Body of pancreas (tissue), 4 donors: ENCODE data around the gene ST6GALNAC3. TPM values are rescaled to one million over a fixed set of nuclear protein-coding genes. Genes with fewer than 3 reads are reported as not detected.

ENCODE experiments used
- ATAC-seq: fragments of 150-250 bp; one replicate; pipeline ENCODE4 v1.9.1; 2016
- DNase-seq, 4 donors: peaks; one replicate each; pipeline ENCODE4 v3.0.0-alpha.2; 2019
- H3K27ac ChIP-seq, 4 donors: fragments of 200-600 bp; sonication (generic); 1 replicate in 3 of 4; 2 replicates in 1 of 4; pipeline versions ENCODE4 v1.5.1 to v1.6.1; 2016 to 2019; ENCODE audit warnings: mild to moderate bottlenecking in 1 of 4, mixed read lengths in 1 of 4, moderate library complexity in 1 of 4
- H3K27me3 ChIP-seq, 2 donors: fragments of 200-600 bp; sonication (generic); one replicate each; pipeline ENCODE4 v1.6.0; 2016; ENCODE audit warnings: mild to moderate bottlenecking in 1 of 2
- H3K36me3 ChIP-seq, 2 donors: fragments of 200-600 bp; sonication (generic); replicated peaks in 1 of 2; 2 replicates each; pipeline ENCODE4 v1.5.1; 2016; ENCODE audit warnings: low read depth in 2 of 2; ENCODE audit not compliant: insufficient read depth in 1 of 2
- H3K4me1 ChIP-seq: fragments of 200-600 bp; sonication (generic); one replicate; pipeline ENCODE4 v1.6.0; 2016
- H3K4me3 ChIP-seq, 2 donors: fragments of 200-600 bp; sonication (generic); 1 replicate in 1 of 2; 2 replicates in 1 of 2; pipeline ENCODE4 v1.5.1; 2016 to 2019
- H3K9me3 ChIP-seq, 3 donors: fragments of 200-600 bp; sonication (generic); 1 replicate in 2 of 3; 2 replicates in 1 of 3; pipeline ENCODE4 v1.5.1; 2016
- CTCF ChIP-seq, 7 experiments: fragments of 450-650 bp in 4 of 7; fragments of 200-600 bp in 3 of 7; sonication (generic) in 3 of 7; IDR thresholded peaks; one replicate each; pipeline ENCODE4 v1.5.1; 2016 to 2019; ENCODE audit warnings: antibody characterized with exemption in 7 of 7
- POLR2A ChIP-seq, 3 donors: fragments of 450-650 bp; IDR thresholded peaks; one replicate each; pipeline ENCODE4 v1.6.1; 2016; ENCODE audit warnings: antibody characterized with exemption in 3 of 3, mild to moderate bottlenecking in 2 of 3
- WGBS, 2 donors: methylation state at CpG; one replicate each; pipeline ENCODE4 v1.1.5; 2017; 5-methylcytosine and 5-hydroxymethylcytosine counted together
- intact Hi-C: fragments of 100-400 bp; cut with DNase I; formaldehyde crosslinking; loops from one replicate; pipeline ENCODE4 v1.15.1; 2023
- total RNA-seq, 2 donors: library from RNA; depleted of rRNA; stranded (reverse); fragments of >200 nt; gene quantifications; one replicate each; pipeline ENCODE4 v1.1.0, GENCODE V29; 2016

ST6GALNAC3 gene
- total RNA-seq, 2 donors from 2014 or later = 1.3 to 2.3 TPM

- H3K36me3 ChIP-seq = no peaks in the 10 kb centered on the region
- H3K4me3 ChIP-seq = no peak overlapping the region
- intact Hi-C loops = no loop called here
- 47 to 51% methylated on average over 2 of the region's 2 CpGs for whole genome bisulfite sequencing, 2 donors
- DNase-seq (no peak), ATAC-seq (no peak)
- H3K27ac ChIP-seq = no peak overlapping the region
- TF ChIP-seq POLR2A (IDR thresholded peaks at IDR 0.05) (no peak), CTCF (IDR thresholded peaks at IDR 0.05) (no peak)
- no peaks in the 10 kb centered on the region for H3K9me3 ChIP-seq
- H3K27me3 ChIP-seq = no peaks in the 10 kb centered on the region
- H3K4me1 ChIP-seq = no peaks in the 10 kb centered on the region
Observed at GRCh38 chr1:76419603-76420002, 345.1 kb downstream of the ST6GALNAC3 start.

- no peak overlapping the region for H3K4me3 ChIP-seq
- no peaks in the 10 kb centered on the region for H3K9me3 ChIP-seq
- 65 to 71% methylated on average over 10 of the region's 10 CpGs for WGBS, 2 donors
- H3K27ac ChIP-seq = no peak overlapping the region
- no peaks in the 10 kb centered on the region for H3K4me1 ChIP-seq
- TF ChIP-seq CTCF (IDR thresholded peaks at IDR 0.05) (no peak), POLR2A (IDR thresholded peaks at IDR 0.05) (no peak)
- H3K36me3 ChIP-seq = no peaks in the 10 kb centered on the region
- no peak for ATAC-seq
- H3K27me3 ChIP-seq = no peaks in the 10 kb centered on the region
- intact Hi-C loops = no loop called here
- no peak for DNase-seq
Observed at GRCh38 chr1:76425201-76426145, 350.9 kb downstream of the ST6GALNAC3 start.

GRCh38 chr1:76426606-76427005 lies 352.1 kb downstream of the ST6GALNAC3 start:
- H3K27ac ChIP-seq = no peak overlapping the region
- H3K27me3 ChIP-seq = no peaks in the 10 kb centered on the region
- TF ChIP-seq POLR2A (IDR thresholded peaks at IDR 0.05) = no peak
- TF ChIP-seq CTCF (IDR thresholded peaks at IDR 0.05) = no peak
- no peaks in the 10 kb centered on the region for H3K4me1 ChIP-seq
- H3K4me3 ChIP-seq = no peak overlapping the region
- intact Hi-C loops = no loop called here
- WGBS, 2 donors = 85 to 94% methylated on average over 4 of the region's 4 CpGs
- no peaks in the 10 kb centered on the region for H3K9me3 ChIP-seq
- no peak for DNase-seq
- no peaks in the 10 kb centered on the region for H3K36me3 ChIP-seq
- ATAC-seq = no peak

- H3K27ac ChIP-seq = no peak overlapping the region
- H3K4me3 ChIP-seq = no peak overlapping the region
- no peaks in the 10 kb centered on the region for H3K9me3 ChIP-seq
- DNase-seq (no peak), ATAC-seq (no peak)
- 88 to 94% methylated on average over 2 of the region's 2 CpGs for WGBS, 2 donors
- H3K4me1 ChIP-seq = no peaks in the 10 kb centered on the region
- intact Hi-C loops = no loop called here
- TF ChIP-seq POLR2A (IDR thresholded peaks at IDR 0.05) (no peak), CTCF (IDR thresholded peaks at IDR 0.05) (no peak)
- H3K27me3 ChIP-seq = no peaks in the 10 kb centered on the region
- H3K36me3 ChIP-seq = no peaks in the 10 kb centered on the region
Observed at GRCh38 chr1:76428028-76428427, 353.5 kb downstream of the ST6GALNAC3 start.

GRCh38 chr1:76430531-76430930 lies 356.0 kb downstream of the ST6GALNAC3 start:
- TF ChIP-seq CTCF (IDR thresholded peaks at IDR 0.05) (no peak), POLR2A (IDR thresholded peaks at IDR 0.05) (no peak)
- Histone ChIP-seq H3K36me3 (no peaks in the 10 kb centered on the region), H3K4me3 (no peak overlapping the region), H3K4me1 (no peaks in the 10 kb centered on the region), H3K27ac (no peak overlapping the region), H3K27me3 (no peaks in the 10 kb centered on the region), H3K9me3 (no peaks in the 10 kb centered on the region)
- WGBS, 2 donors = 14 to 23% methylated on average over 3 of the region's 3 CpGs
- intact Hi-C loops = no loop called here
- DNase-seq (no peak), ATAC-seq (no peak)
